ENCODE measurements around the gene SLC26A3. TPM values are rescaled to one million over a fixed set of nuclear protein-coding genes. Genes with fewer than 3 reads are reported as not detected.

The SLC26A3 gene
- total and polyA plus RNA-seq, 2 of the 8 experiments (the other 6 are each of a cell fraction or from before 2014, with no cell fraction given): not detected

DNA sequence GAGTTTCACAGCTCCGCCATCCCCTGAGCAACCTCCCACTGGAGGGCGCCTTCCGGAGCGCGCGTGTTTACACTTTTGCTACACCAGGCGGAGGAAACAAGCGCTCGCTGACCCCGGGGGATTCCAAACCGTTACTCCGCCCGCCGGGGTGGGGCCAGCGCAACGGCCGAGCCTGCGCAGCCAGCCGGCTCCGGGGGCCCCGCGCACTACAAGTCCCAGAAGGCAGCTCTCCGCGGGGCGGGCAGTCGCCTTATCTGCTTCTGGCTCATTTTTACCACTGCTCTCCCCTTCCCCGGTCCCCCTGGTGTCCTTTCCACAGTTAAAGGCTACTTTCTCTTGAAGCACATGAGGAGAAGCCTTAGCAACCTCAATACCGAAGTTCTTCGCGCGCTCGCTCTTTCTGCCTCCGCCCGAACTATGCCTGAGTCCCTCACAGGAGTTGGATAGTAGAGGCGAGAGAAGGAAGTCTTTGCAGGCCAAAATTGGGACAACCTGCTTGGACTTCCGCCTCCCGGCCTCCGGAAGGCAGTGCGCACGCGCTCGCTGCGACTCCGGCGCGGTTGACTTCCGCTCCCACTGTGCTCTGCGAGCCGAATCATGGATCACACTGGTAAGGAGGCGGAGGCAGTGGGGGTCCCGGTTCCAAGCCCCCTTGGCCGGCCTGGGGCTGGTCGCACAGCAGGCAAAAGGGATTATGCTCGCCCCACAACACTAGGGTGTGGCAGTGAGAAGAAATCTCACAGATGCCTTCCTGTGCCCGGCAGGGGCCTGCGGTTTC lies 59.3 kb downstream of the SLC26A3 start, which contains the start of gene CBLL1 (continued):
- TF ChIP-seq TCF12 (IDR thresholded peaks at IDR 0.05; ENCODE audit: low read depth, low read length): peak; percentile 74; the same call in 1 of the 2 replicates
- peak; percentile 21 to 33 for TF ChIP-seq RAD21 (IDR thresholded peaks at IDR 0.05 in 1 of 2, conservative IDR thresholded peaks at IDR 0.05 in 1 of 2; ENCODE audit: low read depth in 2 of 2, low read length in 2 of 2)
- no peak for TF ChIP-seq BRCA1 (IDR thresholded peaks at IDR 0.05; ENCODE audit: low read depth, low read length)
- no peak for TF ChIP-seq ZNF274 (IDR thresholded peaks at IDR 0.05; ENCODE audit: borderline replicate concordance, extremely low read depth, low read length)
- TF ChIP-seq BACH1 (IDR thresholded peaks at IDR 0.05; ENCODE audit: low read length): peak; percentile 71
- peak; percentile 44 for TF ChIP-seq KDM4A (IDR thresholded peaks at IDR 0.05; ENCODE audit: low read depth, low read length, severe bottlenecking)
- TF ChIP-seq MAFK (IDR thresholded peaks at IDR 0.05; ENCODE audit: low read depth, low read length): no peak
- peak; percentile 40 for TF ChIP-seq SAP30 (IDR thresholded peaks at IDR 0.05; ENCODE audit: insufficient read depth, insufficient replicate concordance, low read length)
- no peak for TF ChIP-seq POU5F1 (IDR thresholded peaks at IDR 0.05; ENCODE audit: low read depth, low read length)
- TF ChIP-seq, protein P1, sequence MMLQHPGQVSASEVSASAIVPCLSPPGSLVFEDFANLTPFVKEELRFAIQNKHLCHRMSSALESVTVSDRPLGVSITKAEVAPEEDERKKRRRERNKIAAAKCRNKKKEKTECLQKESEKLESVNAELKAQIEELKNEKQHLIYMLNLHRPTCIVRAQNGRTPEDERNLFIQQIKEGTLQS (IDR thresholded peaks at IDR 0.05; ENCODE audit: insufficient read depth, low read depth, low read length): no peak
- TF ChIP-seq, protein P2, sequence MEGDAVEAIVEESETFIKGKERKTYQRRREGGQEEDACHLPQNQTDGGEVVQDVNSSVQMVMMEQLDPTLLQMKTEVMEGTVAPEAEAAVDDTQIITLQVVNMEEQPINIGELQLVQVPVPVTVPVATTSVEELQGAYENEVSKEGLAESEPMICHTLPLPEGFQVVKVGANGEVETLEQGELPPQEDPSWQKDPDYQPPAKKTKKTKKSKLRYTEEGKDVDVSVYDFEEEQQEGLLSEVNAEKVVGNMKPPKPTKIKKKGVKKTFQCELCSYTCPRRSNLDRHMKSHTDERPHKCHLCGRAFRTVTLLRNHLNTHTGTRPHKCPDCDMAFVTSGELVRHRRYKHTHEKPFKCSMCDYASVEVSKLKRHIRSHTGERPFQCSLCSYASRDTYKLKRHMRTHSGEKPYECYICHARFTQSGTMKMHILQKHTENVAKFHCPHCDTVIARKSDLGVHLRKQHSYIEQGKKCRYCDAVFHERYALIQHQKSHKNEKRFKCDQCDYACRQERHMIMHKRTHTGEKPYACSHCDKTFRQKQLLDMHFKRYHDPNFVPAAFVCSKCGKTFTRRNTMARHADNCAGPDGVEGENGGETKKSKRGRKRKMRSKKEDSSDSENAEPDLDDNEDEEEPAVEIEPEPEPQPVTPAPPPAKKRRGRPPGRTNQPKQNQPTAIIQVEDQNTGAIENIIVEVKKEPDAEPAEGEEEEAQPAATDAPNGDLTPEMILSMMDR (IDR thresholded peaks at IDR 0.05; ENCODE audit: control extremely low read depth in 1 of 3, insufficient read depth in 1 of 3, low read depth in 1 of 3, low read length in 3 of 3): peak; percentile 28 to 48 (median 41)
- no peak for TF ChIP-seq GTF2F1 (IDR thresholded peaks at IDR 0.05; ENCODE audit: borderline replicate concordance, low read depth, low read length)
- no peak for TF ChIP-seq SUZ12 (IDR thresholded peaks at IDR 0.05; ENCODE audit: low read length)
